K562 (cell line): ENCODE data around the gene CUTA. TPM values are rescaled to one million over a fixed set of nuclear protein-coding genes. Genes with fewer than 3 reads are reported as not detected.

ENCODE experiments used
- ATAC-seq: fragments of 200-7000 bp; cut with Tn5 transposase; 3 replicates; pipeline ENCODE4 v1.9.1; 2020; ENCODE audit warnings: moderate library complexity
- BruUV-seq: library from RNA; stranded (reverse); fragments of 400-500 nt; replicated peaks from 2 replicates; lab custom pipeline; 2021; lab: Mats Ljungman, UMichigan
- CTCF ChIA-PET: fragments of 300-600 bp; formaldehyde crosslinking; extraction: SDS; loops from one replicate; lab custom pipeline; 2021; ENCODE audit warnings: low intra/inter-chr PET ratio; lab: Yijun Ruan, JAX
- POLR2A ChIA-PET: fragments of 300-600, 350-650 bp; sonication (Branson Sonifier 250); formaldehyde crosslinking; extraction: SDS; loops from one replicate; lab custom pipeline; 2021; ENCODE audit warnings: antibody characterized with exemption, inconsistent platforms; lab: Yijun Ruan, JAX
- DNase-seq, 4 experiments: peaks; one replicate each; pipeline versions ENCODE4 v3.0.0 to v3.0.0-alpha.2; 2011 to 2018; ENCODE audit warnings: low spot score in 3 of 4, mixed read lengths in 3 of 4; ENCODE audit errors: extremely low read depth in 1 of 4
- FAIRE-seq: peaks from 2 replicates; lab custom pipeline; 2011; peaks lifted over from hg19 to GRCh38; lab: Jason Lieb, UNC
- H2AFZ ChIP-seq: 2 replicates; pipeline ENCODE4 v1.6.0; 2011; ENCODE audit warnings: low read depth, low read length, control low read depth, inconsistent platforms
- H3K27ac ChIP-seq: fragments of 200-600 bp; 3 replicates; pipeline ENCODE4 v1.8.0; 2011; ENCODE audit warnings: low read depth, mild to moderate bottlenecking, control low read depth, inconsistent platforms, low read length, moderate library complexity, mixed read lengths; ENCODE audit errors: extremely low read depth
- H3K27me3 ChIP-seq, 2 experiments: fragments of 300-600 bp in 1 of 2; 2 replicates in 1 of 2; 3 replicates in 1 of 2; pipeline versions ENCODE4 v1.6.0 to v1.8.0; 2011; ENCODE audit warnings: inconsistent platforms in 2 of 2, low read length in 2 of 2, mild to moderate bottlenecking in 1 of 2, mixed read lengths in 1 of 2, moderate library complexity in 1 of 2; ENCODE audit not compliant: control insufficient read depth in 2 of 2, insufficient read depth in 2 of 2
- H3K36me3 ChIP-seq: fragments of 300-600 bp; 3 replicates; pipeline ENCODE4 v1.8.0; 2011; ENCODE audit warnings: mild to moderate bottlenecking, low read length, inconsistent platforms; ENCODE audit not compliant: control insufficient read depth, insufficient read depth
- H3K4me1 ChIP-seq, 2 experiments: fragments of 200-600 bp in 1 of 2; replicated peaks in 1 of 2; 2 replicates in 1 of 2; 3 replicates in 1 of 2; pipeline versions ENCODE4 v1.5.1 to v1.8.0; 2011; ENCODE audit warnings: inconsistent platforms in 2 of 2, low read length in 2 of 2, mild to moderate bottlenecking in 1 of 2, mixed read lengths in 1 of 2, moderate library complexity in 1 of 2; ENCODE audit not compliant: control insufficient read depth in 2 of 2, insufficient read depth in 2 of 2
- H3K4me2 ChIP-seq: 2 replicates; pipeline ENCODE4 v1.6.1; 2011; ENCODE audit warnings: low read length, control low read depth, inconsistent platforms, mixed read lengths; ENCODE audit not compliant: insufficient read depth
- H3K4me3 ChIP-seq: fragments of 200-600 bp; sonication (generic), shearing (Covaris generic); 2 replicates; pipeline ENCODE4 v1.5.1; 2016; ENCODE audit warnings: control low read depth, inconsistent platforms
- H3K79me2 ChIP-seq: fragments of 200-600 bp; 3 replicates; pipeline ENCODE4 v1.8.0; 2011; ENCODE audit warnings: low read length, inconsistent platforms; ENCODE audit not compliant: control insufficient read depth, insufficient read depth
- H3K9ac ChIP-seq, 2 experiments: 2 replicates each; pipeline versions ENCODE4 v1.6.0 to v1.6.1; 2011; ENCODE audit warnings: low read depth in 2 of 2, low read length in 2 of 2, control low read depth in 1 of 2, inconsistent platforms in 1 of 2, mild to moderate bottlenecking in 1 of 2, mixed read lengths in 1 of 2; ENCODE audit not compliant: insufficient read depth in 1 of 2
- H3K9me1 ChIP-seq: one replicate; pipeline ENCODE4 v1.6.0; 2011; ENCODE audit warnings: inconsistent platforms, mild to moderate bottlenecking, low read length, moderate library complexity; ENCODE audit not compliant: control insufficient read depth, insufficient read depth
- H3K9me3 ChIP-seq: replicated peaks from 2 replicates; pipeline ENCODE4 v1.5.1; 2011; ENCODE audit warnings: low read depth, low read length, inconsistent platforms; ENCODE audit not compliant: control insufficient read depth, insufficient read depth
- H4K20me1 ChIP-seq: replicated peaks from 2 replicates; pipeline ENCODE4 v1.6.1; 2011; ENCODE audit warnings: low read length, inconsistent platforms, mixed read lengths; ENCODE audit not compliant: control insufficient read depth, insufficient read depth
- CHD7 ChIP-seq: fragments of 200-600 bp; sonication (generic); IDR thresholded peaks from one replicate; pipeline ENCODE4 v1.6.1; 2012; ENCODE audit warnings: mild to moderate bottlenecking, low read depth, low read length, inconsistent platforms
- SUPT5H ChIP-seq: fragments of 450-650 bp; IDR thresholded peaks from 2 replicates; pipeline ENCODE4 v1.6.1; 2016
- WGBS: fragments of 100-300 bp; shearing (Covaris generic); methylation state at CpG from one replicate; pipeline ENCODE4 v1.1.6; 2016; ENCODE audit warnings: low coverage, mixed read lengths; ENCODE audit not compliant: insufficient coverage; ENCODE audit errors: missing lambda C conversion rate; 5-methylcytosine and 5-hydroxymethylcytosine counted together
- in situ Hi-C: fragments of 300-500 bp; cut with MboI; formaldehyde crosslinking; loops from 4 replicates; pipeline ENCODE4 v1.15.0; 2018; ENCODE audit warnings: inconsistent platforms, mixed read lengths
- intact Hi-C: fragments of 100-400 bp; cut with micrococcal nuclease; formaldehyde crosslinking; loops from 2 replicates; pipeline ENCODE4 v1.14.2; 2022
- polyA plus RNA-seq, 8 experiments: library from polyadenylated mRNA; depleted of rRNA in 4 of 8; stranded (reverse) in 5 of 8; unstranded in 3 of 8; fragments of >200 nt; fragmentation: Nextera tagmentation in 2 of 8; fragmentation: Illumina TruSeq in 1 of 8; extraction: Ambion mirVana in 2 of 8; extraction: Trizol in 1 of 8; gene quantifications; 2 replicates each; pipeline versions ENCODE4 v1.2.1 to v1.2.3, GENCODE V29; 2011 to 2014; ENCODE audit warnings: inconsistent platforms in 1 of 8, missing spikeins in 1 of 8
- total RNA-seq, 7 experiments: library from RNA; depleted of rRNA in 6 of 7; stranded (reverse); fragments of >200 nt in 6 of 7; fragmentation: Illumina TruSeq in 2 of 7; extraction: Trizol in 2 of 7; gene quantifications; 2 replicates each; pipeline versions ENCODE4 v1.2.1 to v1.2.3, GENCODE V29; 2011 to 2021; ENCODE audit warnings: low replicate concordance in 1 of 7

The CUTA gene
- total and polyA plus RNA-seq, 9 of the 15 experiments (the other 6 are each of a cell fraction or from before 2014, with no cell fraction given) = 166 to 682 (median 310) TPM

DNA sequence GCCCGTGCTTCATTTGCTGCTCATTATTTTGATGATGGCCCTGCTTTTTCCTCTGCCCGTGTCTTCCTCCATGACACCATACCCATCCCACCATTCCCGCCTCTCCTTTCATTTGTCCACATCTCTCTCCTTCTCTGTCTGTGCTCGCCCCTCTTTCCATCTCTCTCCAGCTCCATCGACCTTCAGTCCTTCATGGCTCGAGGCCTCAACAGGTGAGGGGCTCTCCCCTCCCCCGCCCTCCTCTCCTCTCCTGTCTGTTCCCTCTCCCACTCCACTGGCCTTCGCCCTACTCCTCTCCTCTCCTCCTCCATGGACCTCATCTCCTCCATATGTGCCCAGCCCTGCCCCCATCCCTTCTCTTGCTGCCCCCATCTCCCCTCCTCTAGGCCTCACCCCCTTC is 24.4 kb upstream of the CUTA start:
- no peaks in the 10 kb centered on the region for H3K27me3 ChIP-seq
- WGBS = 71% methylated on average over 6 of the region's 8 CpGs
- in situ Hi-C loops = no loop called here
- H4K20me1 ChIP-seq = no peaks in the 10 kb centered on the region; the same call in 1 of the 2 replicates
- no TSS peak for BruUV-seq
- no peak overlapping the region for H2AFZ ChIP-seq
- H3K79me2 ChIP-seq = no peaks in the 10 kb centered on the region
- H3K27ac ChIP-seq = no peak overlapping the region
- intact Hi-C loops = no loop called here
- no peak overlapping the region for H3K4me2 ChIP-seq
- ATAC-seq (no peak), FAIRE-seq (no peak), DNase-seq (no peak)
- H3K9me1 ChIP-seq = peaks cover 3% of the 10 kb centered on the region
- no peak for TF ChIP-seq CHD7
- TF ChIP-seq SUPT5H = 0 out of 2 replicates have a peak, but pooled peaks have one; percentile 22
- peaks cover 74% of the 10 kb centered on the region for H3K36me3 ChIP-seq
- peaks cover 19 to 32% of the 10 kb centered on the region in 2 experiments for H3K4me1 ChIP-seq
- POLR2A ChIA-PET = interaction anchor here (1.1 to 3.8 kb wide), 3 partner anchors 7 to 13 kb away, joined by 6 to 30 read pairs (median 14); no protein-coding TSS in a partner anchor
- CTCF ChIA-PET = no interaction called here
- no peaks in the 10 kb centered on the region for H3K9me3 ChIP-seq
- no peak overlapping the region for H3K4me3 ChIP-seq
- peak overlapping the region in 1 of 2 experiments; percentile 14; a peak in 1 of 4 replicates for H3K9ac ChIP-seq
